H1 (cell line): ENCODE results near the gene GYPA. TPM values are rescaled to one million over a fixed set of nuclear protein-coding genes. Genes with fewer than 3 reads are reported as not detected.

ENCODE experiments used
- HDAC2 ChIP-seq, 2 experiments: fragments of 300-600 bp in 1 of 2; sonication (generic) in 1 of 2; IDR thresholded peaks; 2 replicates each; pipeline ENCODE4 v1.6.1; 2011 to 2012; ENCODE audit warnings: low read depth in 2 of 2, low read length in 2 of 2, mild to moderate bottlenecking in 2 of 2, moderate library complexity in 2 of 2, borderline replicate concordance in 1 of 2, inconsistent platforms in 1 of 2
- HDAC6 ChIP-seq: IDR thresholded peaks from one replicate; pipeline ENCODE4 v1.7.1; 2012; ENCODE audit warnings: low read depth, mild to moderate bottlenecking, inconsistent platforms, low read length, moderate library complexity
- MAFK ChIP-seq: IDR thresholded peaks from 2 replicates; pipeline ENCODE4 v1.6.1; 2012; ENCODE audit warnings: low read depth, mild to moderate bottlenecking, improper control_type of control experiment, low read length
- PHF8 ChIP-seq: fragments of 200-600 bp; sonication (generic); conservative IDR thresholded peaks from 2 replicates; pipeline ENCODE4 v1.7.1; 2012; ENCODE audit warnings: low read depth, mild to moderate bottlenecking, inconsistent platforms, low read length, moderate library complexity
- SP2 ChIP-seq: IDR thresholded peaks from 2 replicates; pipeline ENCODE4 v1.6.1; 2012; ENCODE audit warnings: mild to moderate bottlenecking, low read length, inconsistent platforms
- polyA plus RNA-seq, 7 experiments: library from polyadenylated mRNA; depleted of rRNA in 3 of 7; stranded (reverse) in 5 of 7; unstranded in 2 of 7; fragments of >200 nt in 5 of 7; fragments of 200-250 nt in 2 of 7; gene quantifications; 1 replicate in 5 of 7; 2 replicates in 1 of 7; 4 replicates in 1 of 7; pipeline versions ENCODE4 v1.2.1 to v1.2.3, GENCODE V29; 2011 to 2013; ENCODE audit warnings: missing spikeins in 2 of 7, mixed read lengths in 2 of 7
- total RNA-seq: library from RNA; stranded (reverse); fragmentation: NEBNext Ultra II Directional; extraction: Animal tissue kit (Norgen Biotek cat#: 25700); gene quantifications from 2 replicates; pipeline ENCODE4 v1.2.1, GENCODE V29; 2021
- TF ChIP-seq, protein P1 (sequence below): fragments of 300-600 bp; sonication (generic); IDR thresholded peaks from 2 replicates; pipeline ENCODE4 v1.7.1; 2012; ENCODE audit warnings: low read length, moderate library complexity, mild to moderate bottlenecking, inconsistent platforms; ENCODE audit not compliant: insufficient replicate concordance
- TF ChIP-seq, protein P2 (sequence below): IDR thresholded peaks from 2 replicates; pipeline ENCODE4 v1.6.1; 2011; ENCODE audit warnings: low read length, improper control_type of control experiment

GYPA gene
- total and polyA plus RNA-seq, 2 of the 8 experiments (the other 6 are each of a cell fraction or from before 2014, with no cell fraction given) = not detected

DNA sequence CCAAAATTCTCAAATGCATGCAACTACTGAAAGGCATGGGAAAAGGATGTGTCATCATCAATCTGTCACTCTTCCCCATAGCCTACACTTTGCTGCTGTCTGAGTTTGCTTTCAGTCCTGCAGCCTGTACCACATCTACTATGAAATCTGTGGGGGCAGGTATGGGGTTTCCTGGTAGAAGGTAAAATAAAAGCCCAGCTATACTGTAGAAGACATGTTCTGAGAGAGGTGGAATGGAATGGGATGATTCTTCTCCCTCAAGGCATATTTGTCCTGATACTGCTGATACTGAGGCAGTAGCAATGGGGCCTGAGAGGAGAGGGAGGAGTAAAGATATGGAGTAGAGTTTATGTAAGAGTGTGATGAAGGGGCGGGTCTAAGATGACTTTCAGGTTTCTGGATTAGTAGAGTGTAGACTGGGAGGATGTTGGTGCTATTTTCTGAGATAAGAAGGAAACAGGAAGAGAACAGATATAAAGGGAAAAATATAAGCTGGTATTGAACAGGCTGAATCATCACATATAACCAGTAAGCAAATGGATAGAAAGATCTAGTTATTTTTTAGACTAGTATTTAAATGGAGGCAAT is 38.7 kb upstream of the GYPA start (continued):
- TF ChIP-seq, protein P1, sequence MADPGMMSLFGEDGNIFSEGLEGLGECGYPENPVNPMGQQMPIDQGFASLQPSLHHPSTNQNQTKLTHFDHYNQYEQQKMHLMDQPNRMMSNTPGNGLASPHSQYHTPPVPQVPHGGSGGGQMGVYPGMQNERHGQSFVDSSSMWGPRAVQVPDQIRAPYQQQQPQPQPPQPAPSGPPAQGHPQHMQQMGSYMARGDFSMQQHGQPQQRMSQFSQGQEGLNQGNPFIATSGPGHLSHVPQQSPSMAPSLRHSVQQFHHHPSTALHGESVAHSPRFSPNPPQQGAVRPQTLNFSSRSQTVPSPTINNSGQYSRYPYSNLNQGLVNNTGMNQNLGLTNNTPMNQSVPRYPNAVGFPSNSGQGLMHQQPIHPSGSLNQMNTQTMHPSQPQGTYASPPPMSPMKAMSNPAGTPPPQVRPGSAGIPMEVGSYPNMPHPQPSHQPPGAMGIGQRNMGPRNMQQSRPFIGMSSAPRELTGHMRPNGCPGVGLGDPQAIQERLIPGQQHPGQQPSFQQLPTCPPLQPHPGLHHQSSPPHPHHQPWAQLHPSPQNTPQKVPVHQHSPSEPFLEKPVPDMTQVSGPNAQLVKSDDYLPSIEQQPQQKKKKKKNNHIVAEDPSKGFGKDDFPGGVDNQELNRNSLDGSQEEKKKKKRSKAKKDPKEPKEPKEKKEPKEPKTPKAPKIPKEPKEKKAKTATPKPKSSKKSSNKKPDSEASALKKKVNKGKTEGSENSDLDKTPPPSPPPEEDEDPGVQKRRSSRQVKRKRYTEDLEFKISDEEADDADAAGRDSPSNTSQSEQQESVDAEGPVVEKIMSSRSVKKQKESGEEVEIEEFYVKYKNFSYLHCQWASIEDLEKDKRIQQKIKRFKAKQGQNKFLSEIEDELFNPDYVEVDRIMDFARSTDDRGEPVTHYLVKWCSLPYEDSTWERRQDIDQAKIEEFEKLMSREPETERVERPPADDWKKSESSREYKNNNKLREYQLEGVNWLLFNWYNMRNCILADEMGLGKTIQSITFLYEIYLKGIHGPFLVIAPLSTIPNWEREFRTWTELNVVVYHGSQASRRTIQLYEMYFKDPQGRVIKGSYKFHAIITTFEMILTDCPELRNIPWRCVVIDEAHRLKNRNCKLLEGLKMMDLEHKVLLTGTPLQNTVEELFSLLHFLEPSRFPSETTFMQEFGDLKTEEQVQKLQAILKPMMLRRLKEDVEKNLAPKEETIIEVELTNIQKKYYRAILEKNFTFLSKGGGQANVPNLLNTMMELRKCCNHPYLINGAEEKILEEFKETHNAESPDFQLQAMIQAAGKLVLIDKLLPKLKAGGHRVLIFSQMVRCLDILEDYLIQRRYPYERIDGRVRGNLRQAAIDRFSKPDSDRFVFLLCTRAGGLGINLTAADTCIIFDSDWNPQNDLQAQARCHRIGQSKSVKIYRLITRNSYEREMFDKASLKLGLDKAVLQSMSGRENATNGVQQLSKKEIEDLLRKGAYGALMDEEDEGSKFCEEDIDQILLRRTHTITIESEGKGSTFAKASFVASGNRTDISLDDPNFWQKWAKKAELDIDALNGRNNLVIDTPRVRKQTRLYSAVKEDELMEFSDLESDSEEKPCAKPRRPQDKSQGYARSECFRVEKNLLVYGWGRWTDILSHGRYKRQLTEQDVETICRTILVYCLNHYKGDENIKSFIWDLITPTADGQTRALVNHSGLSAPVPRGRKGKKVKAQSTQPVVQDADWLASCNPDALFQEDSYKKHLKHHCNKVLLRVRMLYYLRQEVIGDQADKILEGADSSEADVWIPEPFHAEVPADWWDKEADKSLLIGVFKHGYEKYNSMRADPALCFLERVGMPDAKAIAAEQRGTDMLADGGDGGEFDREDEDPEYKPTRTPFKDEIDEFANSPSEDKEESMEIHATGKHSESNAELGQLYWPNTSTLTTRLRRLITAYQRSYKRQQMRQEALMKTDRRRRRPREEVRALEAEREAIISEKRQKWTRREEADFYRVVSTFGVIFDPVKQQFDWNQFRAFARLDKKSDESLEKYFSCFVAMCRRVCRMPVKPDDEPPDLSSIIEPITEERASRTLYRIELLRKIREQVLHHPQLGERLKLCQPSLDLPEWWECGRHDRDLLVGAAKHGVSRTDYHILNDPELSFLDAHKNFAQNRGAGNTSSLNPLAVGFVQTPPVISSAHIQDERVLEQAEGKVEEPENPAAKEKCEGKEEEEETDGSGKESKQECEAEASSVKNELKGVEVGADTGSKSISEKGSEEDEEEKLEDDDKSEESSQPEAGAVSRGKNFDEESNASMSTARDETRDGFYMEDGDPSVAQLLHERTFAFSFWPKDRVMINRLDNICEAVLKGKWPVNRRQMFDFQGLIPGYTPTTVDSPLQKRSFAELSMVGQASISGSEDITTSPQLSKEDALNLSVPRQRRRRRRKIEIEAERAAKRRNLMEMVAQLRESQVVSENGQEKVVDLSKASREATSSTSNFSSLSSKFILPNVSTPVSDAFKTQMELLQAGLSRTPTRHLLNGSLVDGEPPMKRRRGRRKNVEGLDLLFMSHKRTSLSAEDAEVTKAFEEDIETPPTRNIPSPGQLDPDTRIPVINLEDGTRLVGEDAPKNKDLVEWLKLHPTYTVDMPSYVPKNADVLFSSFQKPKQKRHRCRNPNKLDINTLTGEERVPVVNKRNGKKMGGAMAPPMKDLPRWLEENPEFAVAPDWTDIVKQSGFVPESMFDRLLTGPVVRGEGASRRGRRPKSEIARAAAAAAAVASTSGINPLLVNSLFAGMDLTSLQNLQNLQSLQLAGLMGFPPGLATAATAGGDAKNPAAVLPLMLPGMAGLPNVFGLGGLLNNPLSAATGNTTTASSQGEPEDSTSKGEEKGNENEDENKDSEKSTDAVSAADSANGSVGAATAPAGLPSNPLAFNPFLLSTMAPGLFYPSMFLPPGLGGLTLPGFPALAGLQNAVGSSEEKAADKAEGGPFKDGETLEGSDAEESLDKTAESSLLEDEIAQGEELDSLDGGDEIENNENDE = no peak
- no peak for TF ChIP-seq MAFK
- TF ChIP-seq HDAC2 (IDR thresholded peaks at IDR 0.05; ENCODE audit: borderline replicate concordance in 1 of 2, low read depth in 2 of 2, low read length in 2 of 2) = no peak
- TF ChIP-seq SP2 = no peak
- TF ChIP-seq HDAC6 = no peak
- TF ChIP-seq, protein P2, sequence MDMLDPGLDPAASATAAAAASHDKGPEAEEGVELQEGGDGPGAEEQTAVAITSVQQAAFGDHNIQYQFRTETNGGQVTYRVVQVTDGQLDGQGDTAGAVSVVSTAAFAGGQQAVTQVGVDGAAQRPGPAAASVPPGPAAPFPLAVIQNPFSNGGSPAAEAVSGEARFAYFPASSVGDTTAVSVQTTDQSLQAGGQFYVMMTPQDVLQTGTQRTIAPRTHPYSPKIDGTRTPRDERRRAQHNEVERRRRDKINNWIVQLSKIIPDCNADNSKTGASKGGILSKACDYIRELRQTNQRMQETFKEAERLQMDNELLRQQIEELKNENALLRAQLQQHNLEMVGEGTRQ = no peak
- TF ChIP-seq PHF8 = no peak
- TF ChIP-seq, all 59 proteins: peak for 0
